Activated naive CD8-positive, alpha-beta T cell treated with anti-CD3 and anti-CD28 coated beads, Interleukin-2, amount 10 ng/mL, durations not matched to agents 7 days and 5 days (primary cell): Measurements from ENCODE around the gene AMH. TPM values are rescaled to one million over a fixed set of nuclear protein-coding genes. Genes with fewer than 3 reads are reported as not detected.
A peak's percentile ranks its signal among the peaks of the same experiment; 100 is the strongest.
"Not testable (repeated sequence)": the region's sequence is repeated elsewhere in the genome, so short reads cannot be mapped to it uniquely, and the experiment has no call there.

ENCODE experiments used
- ATAC-seq: fragments of 150-1000 bp; cut with Tn5 transposase; one replicate; pipeline ENCODE4 v1.10.0; 2021; ENCODE audit warnings: low read depth, moderate library complexity
- POLR2A ChIA-PET: fragments of 350-600 bp; sonication (Branson Sonifier 250); formaldehyde crosslinking; loops from one replicate; lab custom pipeline; 2021; ENCODE audit warnings: antibody characterized with exemption; lab: Charles Lee
- DNase-seq: peaks from one replicate; pipeline ENCODE4 v3.0.0; 2021
- H3K27ac Mint-ChIP-seq: one replicate; pipeline ENCODE4 v1.8.0; 2022; ENCODE audit warnings: mild to moderate bottlenecking, mixed read lengths
- H3K27me3 Mint-ChIP-seq: one replicate; pipeline ENCODE4 v1.8.0; 2022; ENCODE audit warnings: mild to moderate bottlenecking, moderate library complexity, mixed read lengths
- H3K36me3 Mint-ChIP-seq: one replicate; pipeline ENCODE4 v1.8.0; 2021; ENCODE audit warnings: mild to moderate bottlenecking, mixed read lengths
- H3K4me1 Mint-ChIP-seq: one replicate; pipeline ENCODE4 v1.8.0; 2021; ENCODE audit warnings: mixed read lengths
- H3K4me3 Mint-ChIP-seq: one replicate; pipeline ENCODE4 v1.8.0; 2022; ENCODE audit warnings: mild to moderate bottlenecking, moderate library complexity, mixed read lengths
- H3K9me3 Mint-ChIP-seq: one replicate; pipeline ENCODE4 v1.8.0; 2021; ENCODE audit warnings: mixed read lengths
- total RNA-seq, 2 experiments: library from RNA; stranded (reverse); gene quantifications; one replicate each; pipeline ENCODE4 v1.2.3, GENCODE V29; 2021

Gene AMH
- 10 to 100 TPM in 1 of 2 experiments, 1 to 10 TPM in 1; 9.7 to 10.4 TPM for total RNA-seq

GRCh38 chr19:2249010-2249866, at the start of gene AMH:
TSS of gene AMH (plus strand) at chr19:2249323. CDS start at chr19:2249333, 10 bp downstream.
- no peaks in the 10 kb centered on the region for H3K9me3 Mint-ChIP-seq
- peaks cover 21% of the 10 kb centered on the region for H3K27me3 Mint-ChIP-seq
- POLR2A ChIA-PET = interaction anchor here (0.9 to 2.1 kb wide), 4 partner anchors 9 to 24 kb away, joined by 3 to 16 read pairs (median 4); no protein-coding TSS in a partner anchor

GRCh38 chr19:2199861-2200623, 49.1 kb upstream of the AMH start:
- no peak overlapping the region for H3K27ac Mint-ChIP-seq
- H3K4me1 Mint-ChIP-seq = peaks cover 2% of the 10 kb centered on the region
- H3K4me3 Mint-ChIP-seq = no peak overlapping the region
- peaks cover 5% of the 10 kb centered on the region for H3K36me3 Mint-ChIP-seq
- DNase-seq (no peak), ATAC-seq (no peak)
- POLR2A ChIA-PET = interaction anchor here (0.7 kb wide), 1 partner anchor 170 kb away, joined by 4 read pairs; no protein-coding TSS in a partner anchor
- no peaks in the 10 kb centered on the region for H3K27me3 Mint-ChIP-seq
- no peaks in the 10 kb centered on the region for H3K9me3 Mint-ChIP-seq

More at GRCh38 chr19:2249010-2249866, at the start of gene AMH:
- H3K36me3 Mint-ChIP-seq = peaks cover 6% of the 10 kb centered on the region
- H3K27ac Mint-ChIP-seq = no peak within 1 kb of the TSS
- peaks cover 1% of the 10 kb centered on the region for H3K4me1 Mint-ChIP-seq
- ATAC-seq (no peak), DNase-seq (no peak)
- H3K4me3 Mint-ChIP-seq = no peak within 1 kb of the TSS

GRCh38 chr19:2200624-2201294, 48.4 kb upstream of the AMH start:
- DNase-seq, H3K4me3 Mint-ChIP-seq: not testable (repeated sequence)

GRCh38 chr19:2201473-2202148, 47.5 kb upstream of the AMH start:
- H3K36me3 Mint-ChIP-seq = peaks cover 6% of the 10 kb centered on the region
- no peak overlapping the region for H3K27ac Mint-ChIP-seq
- H3K4me3 Mint-ChIP-seq = no peak overlapping the region
- DNase-seq (no peak), ATAC-seq (no peak)
- H3K4me1 Mint-ChIP-seq = peaks cover 2% of the 10 kb centered on the region
- H3K27me3 Mint-ChIP-seq = no peaks in the 10 kb centered on the region
- no peaks in the 10 kb centered on the region for H3K9me3 Mint-ChIP-seq
- POLR2A ChIA-PET = no interaction called here

More at GRCh38 chr19:2200624-2201294, 48.4 kb upstream of the AMH start:
- POLR2A ChIA-PET, ATAC-seq, H3K36me3 Mint-ChIP-seq, H3K4me1 Mint-ChIP-seq, H3K27ac Mint-ChIP-seq, H3K9me3 Mint-ChIP-seq, H3K27me3 Mint-ChIP-seq: not testable (repeated sequence)

GRCh38 chr19:2202366-2202765, 46.8 kb upstream of the AMH start:
- Mint-ChIP-seq H3K36me3 (peaks cover 8% of the 10 kb centered on the region), H3K4me1 (peaks cover 2% of the 10 kb centered on the region), H3K4me3 (no peak overlapping the region), H3K9me3 (no peaks in the 10 kb centered on the region), H3K27ac (no peak overlapping the region), H3K27me3 (no peaks in the 10 kb centered on the region)
- DNase-seq (no peak), ATAC-seq (no peak)
- POLR2A ChIA-PET = no interaction called here

GRCh38 chr19:2207008-2207407, 42.1 kb upstream of the AMH start:
- Mint-ChIP-seq H3K27me3 (no peaks in the 10 kb centered on the region), H3K9me3 (no peaks in the 10 kb centered on the region), H3K4me3 (no peak overlapping the region), H3K36me3 (peaks cover 12% of the 10 kb centered on the region), H3K4me1 (peaks cover 2% of the 10 kb centered on the region), H3K27ac (no peak overlapping the region)
- DNase-seq = no peak
- no peak for ATAC-seq
- POLR2A ChIA-PET = no interaction called here

GRCh38 chr19:2207991-2208860, 40.9 kb upstream of the AMH start:
- DNase-seq = no peak
- Mint-ChIP-seq H3K27me3 (no peaks in the 10 kb centered on the region), H3K36me3 (peaks cover 12% of the 10 kb centered on the region), H3K4me3 (no peak overlapping the region), H3K9me3 (no peaks in the 10 kb centered on the region), H3K4me1 (peaks cover 2% of the 10 kb centered on the region), H3K27ac (no peak overlapping the region)
- ATAC-seq = peak; percentile 57
- POLR2A ChIA-PET = no interaction called here

GRCh38 chr19:2208975-2209374, 40.1 kb upstream of the AMH start:
- no peak overlapping the region for H3K4me3 Mint-ChIP-seq
- no peaks in the 10 kb centered on the region for H3K9me3 Mint-ChIP-seq
- peaks cover 13% of the 10 kb centered on the region for H3K36me3 Mint-ChIP-seq
- peaks cover 3% of the 10 kb centered on the region for H3K4me1 Mint-ChIP-seq
- ATAC-seq (no peak), DNase-seq (no peak)
- POLR2A ChIA-PET = no interaction called here
- H3K27me3 Mint-ChIP-seq = no peaks in the 10 kb centered on the region
- no peak overlapping the region for H3K27ac Mint-ChIP-seq

- no peak overlapping the region for H3K4me3 Mint-ChIP-seq
Observed at GRCh38 chr19:2209408-2209807, 39.7 kb upstream of the AMH start.

GRCh38 chr19:2210206-2210605, 38.9 kb upstream of the AMH start:
- H3K4me3 Mint-ChIP-seq = no peak overlapping the region
- H3K27ac Mint-ChIP-seq = no peak overlapping the region
- H3K9me3 Mint-ChIP-seq = no peaks in the 10 kb centered on the region
- peaks cover 9% of the 10 kb centered on the region for H3K36me3 Mint-ChIP-seq
- POLR2A ChIA-PET = no interaction called here
- H3K4me1 Mint-ChIP-seq = peaks cover 3% of the 10 kb centered on the region
- no peaks in the 10 kb centered on the region for H3K27me3 Mint-ChIP-seq
- DNase-seq (no peak), ATAC-seq (no peak)

More at GRCh38 chr19:2209408-2209807, 39.7 kb upstream of the AMH start:
- Mint-ChIP-seq H3K4me1 (peaks cover 1% of the 10 kb centered on the region), H3K36me3 (peaks cover 10% of the 10 kb centered on the region), H3K9me3 (no peaks in the 10 kb centered on the region), H3K27me3 (no peaks in the 10 kb centered on the region), H3K27ac (no peak overlapping the region)
- no peak for ATAC-seq
- POLR2A ChIA-PET = no interaction called here
- DNase-seq = no peak

GRCh38 chr19:2210987-2211740, 38.0 kb upstream of the AMH start:
- no peaks in the 10 kb centered on the region for H3K9me3 Mint-ChIP-seq
- no peak overlapping the region for H3K4me3 Mint-ChIP-seq
- H3K36me3 Mint-ChIP-seq = peaks cover 9% of the 10 kb centered on the region
- POLR2A ChIA-PET = no interaction called here
- H3K27ac Mint-ChIP-seq = peak overlapping the region; percentile 54
- no peak for ATAC-seq
- no peak for DNase-seq
- peaks cover 3% of the 10 kb centered on the region for H3K4me1 Mint-ChIP-seq
- H3K27me3 Mint-ChIP-seq = no peaks in the 10 kb centered on the region
